Trophoblast cell (in vitro differentiated cells and primary cell): ENCODE results near the gene LGALS9B.
"Not testable (repeated sequence)": the region's sequence is repeated elsewhere in the genome, so short reads cannot be mapped to it uniquely, and the experiment has no call there.

Source experiments
- DNase-seq, 2 donors: peaks; one replicate each; pipeline ENCODE4 v3.0.0-alpha.2; 2016
- H2AFZ ChIP-seq: 2 replicates; pipeline ENCODE4 v1.6.1; 2013; ENCODE audit warnings: low read length, moderate library complexity, mild to moderate bottlenecking; ENCODE audit not compliant: insufficient read depth, poor library complexity
- H2AK5ac ChIP-seq: 2 replicates; pipeline ENCODE4 v1.6.1; 2013; ENCODE audit warnings: mild to moderate bottlenecking, low read length
- H2BK120ac ChIP-seq: 2 replicates; pipeline ENCODE4 v1.6.1; 2013; ENCODE audit warnings: low read length, mild to moderate bottlenecking, moderate library complexity; ENCODE audit not compliant: insufficient read depth, poor library complexity
- H2BK12ac ChIP-seq: 2 replicates; pipeline ENCODE4 v1.6.1; 2013; ENCODE audit warnings: mild to moderate bottlenecking, low read length, moderate library complexity
- H2BK5ac ChIP-seq: 2 replicates; pipeline ENCODE4 v1.6.1; 2013; ENCODE audit warnings: low read length, low read depth, moderate library complexity, mild to moderate bottlenecking; ENCODE audit not compliant: poor library complexity
- H3K14ac ChIP-seq: 2 replicates; pipeline ENCODE4 v1.6.1; 2013; ENCODE audit warnings: mild to moderate bottlenecking, low read length
- H3K18ac ChIP-seq: 2 replicates; pipeline ENCODE4 v1.6.1; 2013; ENCODE audit warnings: mild to moderate bottlenecking, low read length
- H3K23ac ChIP-seq: 2 replicates; pipeline ENCODE4 v1.6.1; 2013; ENCODE audit warnings: low read length
- H3K27ac ChIP-seq: 2 replicates; pipeline ENCODE4 v1.5.1; 2013; ENCODE audit warnings: low read depth, mild to moderate bottlenecking, inconsistent platforms, low read length, moderate library complexity
- H3K27me3 ChIP-seq: 2 replicates; pipeline ENCODE4 v1.6.1; 2013; ENCODE audit warnings: inconsistent platforms, mild to moderate bottlenecking, low read length, moderate library complexity; ENCODE audit not compliant: insufficient read depth
- H3K36me3 ChIP-seq, 2 experiments: 1 replicate in 1 of 2; 2 replicates in 1 of 2; pipeline ENCODE4 v1.6.1; 2013; ENCODE audit warnings: low read length in 2 of 2, mild to moderate bottlenecking in 2 of 2, moderate library complexity in 1 of 2; ENCODE audit not compliant: insufficient read depth in 2 of 2, control insufficient read depth in 1 of 2
- H3K4ac ChIP-seq: 2 replicates; pipeline ENCODE4 v1.6.1; 2013; ENCODE audit warnings: low read depth, mild to moderate bottlenecking, low read length, moderate library complexity
- H3K4me1 ChIP-seq, 2 experiments: 1 replicate in 1 of 2; 2 replicates in 1 of 2; pipeline ENCODE4 v1.6.1; 2013; ENCODE audit warnings: low read length in 2 of 2, mild to moderate bottlenecking in 2 of 2, moderate library complexity in 1 of 2; ENCODE audit not compliant: insufficient read depth in 2 of 2, control insufficient read depth in 1 of 2
- H3K4me2 ChIP-seq: 2 replicates; pipeline ENCODE4 v1.6.1; 2013; ENCODE audit warnings: inconsistent platforms, mild to moderate bottlenecking, low read length, moderate library complexity
- H3K4me3 ChIP-seq: 2 replicates; pipeline ENCODE4 v1.5.1; 2013; ENCODE audit warnings: mild to moderate bottlenecking, low read depth, low read length, inconsistent platforms
- H3K79me1 ChIP-seq: one replicate; pipeline ENCODE4 v1.6.1; 2013; ENCODE audit warnings: low read length
- H3K79me2 ChIP-seq: 2 replicates; pipeline ENCODE4 v1.6.1; 2013; ENCODE audit warnings: low read length, mild to moderate bottlenecking; ENCODE audit not compliant: control insufficient read depth, insufficient read depth, poor library complexity
- H3K9ac ChIP-seq: 2 replicates; pipeline ENCODE4 v1.6.1; 2013; ENCODE audit warnings: mild to moderate bottlenecking, low read length
- H3K9me3 ChIP-seq: 2 replicates; pipeline ENCODE4 v1.6.1; 2013; ENCODE audit warnings: low read depth, mild to moderate bottlenecking, control low read depth, inconsistent platforms, low read length; ENCODE audit not compliant: insufficient read depth
- H4K12ac ChIP-seq: 2 replicates; pipeline ENCODE4 v1.6.1; 2013; ENCODE audit warnings: low read depth, mild to moderate bottlenecking, low read length, moderate library complexity
- H4K8ac ChIP-seq: 2 replicates; pipeline ENCODE4 v1.6.1; 2013; ENCODE audit warnings: low read depth, mild to moderate bottlenecking, low read length, moderate library complexity
- H4K91ac ChIP-seq: one replicate; pipeline ENCODE4 v1.6.1; 2013; ENCODE audit warnings: low read depth, mild to moderate bottlenecking, low read length, moderate library complexity
- WGBS: extraction: QIAGEN DNeasy Blood & Tissue Kit; methylation state at CpG from one replicate; pipeline ENCODE4 v1.1.7; 2013; ENCODE audit warnings: missing lambda C conversion rate; ENCODE audit not compliant: insufficient read length, insufficient coverage; ENCODE audit errors: extremely low coverage; 5-methylcytosine and 5-hydroxymethylcytosine counted together

Gene LGALS9B

GRCh38 chr17:20494147-20494546 lies 26.8 kb upstream of the LGALS9B start:
- not testable (repeated sequence) for H2BK5ac ChIP-seq, H3K9me3 ChIP-seq, H3K9ac ChIP-seq, H3K27ac ChIP-seq, H3K79me1 ChIP-seq, H2BK120ac ChIP-seq, H2BK12ac ChIP-seq, H3K4me2 ChIP-seq, H3K4ac ChIP-seq, H3K4me1 ChIP-seq, H3K4me3 ChIP-seq, H3K18ac ChIP-seq, H3K27me3 ChIP-seq, H2AFZ ChIP-seq, H3K79me2 ChIP-seq, H4K91ac ChIP-seq, H3K23ac ChIP-seq, H4K12ac ChIP-seq, H3K36me3 ChIP-seq, H3K14ac ChIP-seq, H4K8ac ChIP-seq, H2AK5ac ChIP-seq
- DNase-seq = peak; percentile 29 to 88
- WGBS = no CpG with 5 or more reads among the region's 9 CpGs

DNA sequence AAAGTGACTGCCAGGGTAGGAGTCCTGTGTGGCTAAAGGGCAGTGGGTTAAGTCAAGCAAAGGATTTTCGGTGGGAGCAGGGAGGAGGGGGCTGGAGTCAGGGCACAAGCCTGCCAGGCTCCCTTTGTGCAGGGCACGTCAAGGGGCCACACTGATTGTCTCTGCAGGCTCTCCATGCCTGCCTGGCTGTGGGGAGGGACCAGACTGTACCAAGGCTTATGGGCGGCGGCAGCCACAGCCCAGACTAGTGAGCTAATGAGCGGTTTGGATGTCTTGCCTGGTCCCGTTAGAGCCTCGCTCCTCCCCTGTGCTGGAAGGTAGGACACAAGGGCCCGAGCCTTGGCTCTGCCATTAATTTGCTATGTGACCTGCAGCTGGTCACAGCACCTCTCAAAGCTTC lies 25.6 kb upstream of the LGALS9B start:
- H2BK5ac ChIP-seq, H3K4me3 ChIP-seq, H3K4me2 ChIP-seq, H3K23ac ChIP-seq, H2AK5ac ChIP-seq, H3K79me1 ChIP-seq, H3K4me1 ChIP-seq, H3K18ac ChIP-seq, H3K36me3 ChIP-seq, H4K8ac ChIP-seq, H3K27me3 ChIP-seq, H3K4ac ChIP-seq, DNase-seq, H2BK120ac ChIP-seq, H3K9ac ChIP-seq, H4K12ac ChIP-seq, H3K79me2 ChIP-seq, H3K14ac ChIP-seq, H4K91ac ChIP-seq, H3K27ac ChIP-seq, H3K9me3 ChIP-seq, H2AFZ ChIP-seq, H2BK12ac ChIP-seq: not testable (repeated sequence)
- WGBS = no CpG with 5 or more reads among the region's 8 CpGs

DNA sequence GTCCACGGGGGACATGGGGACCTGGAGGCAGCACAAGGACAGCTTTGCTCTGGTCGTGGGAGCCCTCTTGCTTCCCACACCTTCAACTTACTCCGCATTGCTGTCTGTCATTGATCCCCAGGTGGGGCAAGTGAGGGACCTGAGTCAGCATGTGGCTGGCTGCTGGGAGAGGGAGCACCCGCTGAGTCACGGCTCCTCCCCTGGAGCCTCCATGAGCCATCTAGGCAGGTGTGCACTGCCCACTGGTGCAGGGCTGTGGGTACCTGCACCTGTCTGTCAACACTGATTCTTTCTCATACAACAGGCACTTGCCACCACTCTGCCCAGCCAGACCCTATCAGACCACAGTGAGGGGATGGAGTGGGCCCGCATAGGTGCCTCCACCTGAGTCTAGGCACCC lies 24.8 kb upstream of the LGALS9B start:
- not testable (repeated sequence) for H3K36me3 ChIP-seq, H3K14ac ChIP-seq, H3K27me3 ChIP-seq, H3K4me2 ChIP-seq, H3K79me2 ChIP-seq, H3K9me3 ChIP-seq, H4K12ac ChIP-seq, H2AFZ ChIP-seq, H3K18ac ChIP-seq, H3K9ac ChIP-seq, H3K4ac ChIP-seq, H3K27ac ChIP-seq, H2BK120ac ChIP-seq, H2BK12ac ChIP-seq, H3K4me1 ChIP-seq, H2AK5ac ChIP-seq, H3K23ac ChIP-seq, H2BK5ac ChIP-seq, H3K4me3 ChIP-seq, H4K91ac ChIP-seq, H3K79me1 ChIP-seq, H4K8ac ChIP-seq
- DNase-seq = peak in 1 of 2 donors; percentile 6
- no CpG with 5 or more reads among the region's 6 CpGs for WGBS

- not testable (repeated sequence) for H2BK120ac ChIP-seq, H3K36me3 ChIP-seq, H3K4ac ChIP-seq, H3K27ac ChIP-seq, H3K18ac ChIP-seq, H2AFZ ChIP-seq, H3K14ac ChIP-seq, H2AK5ac ChIP-seq, H3K79me2 ChIP-seq, H3K4me3 ChIP-seq, H3K4me2 ChIP-seq, H3K23ac ChIP-seq, H3K9me3 ChIP-seq, H3K9ac ChIP-seq, H3K4me1 ChIP-seq, H3K27me3 ChIP-seq, H2BK12ac ChIP-seq, H4K8ac ChIP-seq, H4K12ac ChIP-seq, H2BK5ac ChIP-seq, H3K79me1 ChIP-seq, H4K91ac ChIP-seq
- WGBS = no CpG with 5 or more reads among the region's 6 CpGs
- DNase-seq = peak in 1 of 2 donors; percentile 31
Measured at GRCh38 chr17:20484930-20485329, 17.6 kb upstream of the LGALS9B start.
